ENCODE data around the gene C10orf53.
"Not testable (repeated sequence)": the region's sequence is repeated elsewhere in the genome, so short reads cannot be mapped to it uniquely, and the experiment has no call there.

The C10orf53 gene

DNA sequence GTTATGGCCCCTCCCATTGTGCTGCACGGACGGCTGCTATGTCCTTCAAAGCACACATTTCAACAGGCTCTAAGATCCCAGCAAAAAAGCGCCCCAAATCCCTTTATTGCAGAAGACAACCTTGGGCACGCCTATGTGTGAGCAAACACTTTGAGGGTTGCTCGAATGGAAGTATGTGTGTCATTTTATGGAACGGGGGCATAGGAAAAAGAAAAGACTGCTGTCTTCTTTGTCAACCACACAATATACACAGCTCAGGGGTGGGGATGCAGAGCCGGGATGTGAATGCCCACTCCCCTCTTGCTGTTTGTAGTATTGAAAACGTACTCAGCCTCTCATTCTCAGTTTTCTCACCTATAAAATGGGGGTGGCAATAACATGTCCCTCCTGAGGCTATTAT is 32.0 kb downstream of the C10orf53 start:
- no peak for DNase-seq (ENCODE audit: low read depth)
- no peak overlapping the region for H3K4me3 ChIP-seq (ENCODE audit: control insufficient read depth, low read depth, low read length)
- TF ChIP-seq, protein P1, sequence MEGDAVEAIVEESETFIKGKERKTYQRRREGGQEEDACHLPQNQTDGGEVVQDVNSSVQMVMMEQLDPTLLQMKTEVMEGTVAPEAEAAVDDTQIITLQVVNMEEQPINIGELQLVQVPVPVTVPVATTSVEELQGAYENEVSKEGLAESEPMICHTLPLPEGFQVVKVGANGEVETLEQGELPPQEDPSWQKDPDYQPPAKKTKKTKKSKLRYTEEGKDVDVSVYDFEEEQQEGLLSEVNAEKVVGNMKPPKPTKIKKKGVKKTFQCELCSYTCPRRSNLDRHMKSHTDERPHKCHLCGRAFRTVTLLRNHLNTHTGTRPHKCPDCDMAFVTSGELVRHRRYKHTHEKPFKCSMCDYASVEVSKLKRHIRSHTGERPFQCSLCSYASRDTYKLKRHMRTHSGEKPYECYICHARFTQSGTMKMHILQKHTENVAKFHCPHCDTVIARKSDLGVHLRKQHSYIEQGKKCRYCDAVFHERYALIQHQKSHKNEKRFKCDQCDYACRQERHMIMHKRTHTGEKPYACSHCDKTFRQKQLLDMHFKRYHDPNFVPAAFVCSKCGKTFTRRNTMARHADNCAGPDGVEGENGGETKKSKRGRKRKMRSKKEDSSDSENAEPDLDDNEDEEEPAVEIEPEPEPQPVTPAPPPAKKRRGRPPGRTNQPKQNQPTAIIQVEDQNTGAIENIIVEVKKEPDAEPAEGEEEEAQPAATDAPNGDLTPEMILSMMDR (conservative IDR thresholded peaks at IDR 0.05; ENCODE audit: control insufficient read depth, insufficient read depth, low read depth, low read length) = no peak

DNA sequence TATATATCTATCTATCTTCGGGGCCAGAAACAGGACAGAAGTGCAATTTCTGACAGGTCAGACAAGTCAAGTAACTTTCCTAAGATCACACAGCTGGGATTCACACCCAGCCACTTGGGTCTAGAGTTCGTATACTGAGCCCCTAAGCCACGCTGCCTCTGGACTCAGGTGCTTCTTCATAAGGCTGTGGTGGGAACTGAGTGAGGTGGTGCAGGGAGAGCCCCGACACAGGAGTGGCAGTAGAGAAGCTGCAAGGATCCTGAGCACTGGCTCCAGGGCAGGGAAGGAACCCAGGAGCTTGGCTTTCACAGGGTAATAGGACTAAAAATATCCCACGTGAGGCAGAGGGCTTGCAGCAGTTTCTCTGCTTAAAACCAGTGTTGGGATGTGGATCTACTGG is 33.8 kb downstream of the C10orf53 start:
- TF ChIP-seq, protein P1 (conservative IDR thresholded peaks at IDR 0.05; ENCODE audit: control insufficient read depth, insufficient read depth, low read depth, low read length) = no peak
- H3K4me3 ChIP-seq (ENCODE audit: control insufficient read depth, low read depth, low read length) = no peak overlapping the region
- no peak for DNase-seq (ENCODE audit: low read depth)

DNA sequence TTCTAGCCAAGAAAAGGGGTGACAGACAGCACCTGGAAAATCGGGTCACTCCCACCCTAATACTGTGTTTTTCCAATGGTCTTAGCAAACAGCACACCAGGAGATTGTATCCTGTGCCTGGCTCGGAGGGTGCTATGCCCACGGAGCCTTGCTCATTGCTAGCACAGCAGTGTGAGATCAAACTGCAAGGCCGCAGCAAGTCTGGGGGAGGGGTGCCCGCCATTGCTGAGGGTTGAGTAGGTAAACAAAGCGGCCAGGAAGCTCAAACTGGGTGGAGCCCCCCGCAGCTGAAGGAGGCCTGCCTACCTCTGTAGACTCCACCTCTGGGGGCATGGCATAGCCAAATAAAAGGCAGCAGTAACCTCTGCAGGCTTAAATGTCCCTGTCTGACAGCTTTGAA is 35.7 kb downstream of the C10orf53 start:
- DNase-seq (ENCODE audit: low read depth); H3K4me3 ChIP-seq (ENCODE audit: control insufficient read depth, low read depth, low read length): not testable (repeated sequence)

DNA sequence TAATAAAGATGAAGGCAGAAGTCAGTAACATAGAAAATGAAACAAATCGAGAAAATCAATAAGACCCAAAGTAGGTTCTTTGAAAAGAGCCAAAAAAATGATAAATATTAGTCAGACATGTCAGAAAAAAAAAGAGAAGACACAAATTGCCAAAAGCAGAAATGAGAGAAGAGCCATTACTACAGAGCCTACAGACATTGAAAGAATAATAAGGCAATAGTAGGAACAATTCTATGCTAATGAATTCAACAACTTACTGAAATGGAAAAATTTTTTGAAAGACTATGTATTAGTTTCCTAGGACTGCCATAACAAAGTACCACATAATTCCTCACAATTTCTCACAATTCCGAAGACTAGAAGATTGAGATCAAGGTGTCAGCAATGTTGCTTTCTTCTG is 47.1 kb downstream of the C10orf53 start:
- DNase-seq (ENCODE audit: low read depth) = no peak
- H3K4me3 ChIP-seq (ENCODE audit: control insufficient read depth, low read depth, low read length) = no peak overlapping the region
- TF ChIP-seq, protein P1 (conservative IDR thresholded peaks at IDR 0.05; ENCODE audit: control insufficient read depth, insufficient read depth, low read depth, low read length) = no peak

DNA sequence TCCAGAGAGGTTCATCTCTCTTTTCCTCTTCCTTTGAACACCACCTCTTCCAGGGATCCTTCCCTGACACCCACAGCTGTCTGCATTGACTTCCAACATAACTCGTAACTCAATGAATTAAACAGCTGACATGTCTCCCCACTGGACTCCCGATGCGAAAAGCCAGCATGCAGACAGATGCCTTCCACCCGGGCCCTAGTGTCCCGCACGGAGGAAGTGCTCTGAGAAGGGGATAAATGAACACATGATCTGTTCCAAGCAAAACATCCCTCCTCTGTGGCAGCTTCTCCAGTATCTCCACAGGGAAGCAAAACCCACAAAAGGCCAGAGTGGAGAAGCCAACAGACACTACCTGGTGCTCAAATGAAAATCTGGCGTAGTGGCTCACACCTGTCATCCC is 54.4 kb downstream of the C10orf53 start:
- no peak for DNase-seq (ENCODE audit: low read depth)
- H3K4me3 ChIP-seq (ENCODE audit: control insufficient read depth, low read depth, low read length) = no peak overlapping the region
- TF ChIP-seq, protein P1 (conservative IDR thresholded peaks at IDR 0.05; ENCODE audit: control insufficient read depth, insufficient read depth, low read depth, low read length) = no peak

DNA sequence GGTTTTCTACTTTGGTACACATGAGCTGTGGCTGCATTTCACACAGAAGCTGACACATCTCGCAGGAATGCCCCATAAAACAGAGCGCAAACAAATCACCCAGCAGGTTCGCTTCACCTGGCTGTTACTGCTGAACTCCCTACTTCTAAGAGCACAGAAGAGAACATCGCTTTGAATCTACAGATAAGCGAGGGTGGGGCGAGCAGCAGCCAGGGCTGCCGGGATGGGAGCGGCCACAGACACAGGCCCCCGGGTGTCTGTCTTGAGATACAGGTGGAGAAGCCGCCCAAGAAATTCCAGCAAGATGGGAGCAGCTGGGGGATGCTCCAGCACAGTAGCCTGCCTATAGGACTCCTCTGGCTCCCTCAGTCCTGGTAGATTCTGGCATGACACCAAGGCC is 55.2 kb downstream of the C10orf53 start:
- H3K4me3 ChIP-seq (ENCODE audit: control insufficient read depth, low read depth, low read length) = no peak overlapping the region
- DNase-seq (ENCODE audit: low read depth) = no peak
- TF ChIP-seq, protein P1 (conservative IDR thresholded peaks at IDR 0.05; ENCODE audit: control insufficient read depth, insufficient read depth, low read depth, low read length) = no peak

DNA sequence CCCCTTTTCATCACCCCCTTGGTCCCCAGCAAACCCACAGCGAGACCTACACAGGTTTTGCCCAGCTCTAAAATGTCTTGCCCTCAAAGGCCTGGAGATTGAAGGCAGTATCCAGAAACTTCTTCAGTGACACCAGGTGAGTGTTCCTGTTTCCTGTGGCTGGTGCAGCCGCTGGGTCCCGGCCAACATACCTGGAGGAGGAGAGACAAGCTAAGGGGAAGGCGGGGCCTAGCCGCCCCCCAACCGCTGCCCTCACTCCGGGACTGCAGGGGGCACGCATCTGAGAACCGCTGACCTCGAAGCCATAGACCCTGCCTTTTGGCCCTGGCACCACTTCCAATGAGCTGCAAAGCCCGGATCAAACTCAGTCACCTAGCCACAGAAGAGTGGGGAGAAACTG is 55.7 kb downstream of the C10orf53 start:
- no peak for DNase-seq (ENCODE audit: low read depth)
- TF ChIP-seq, protein P1 (conservative IDR thresholded peaks at IDR 0.05; ENCODE audit: control insufficient read depth, insufficient read depth, low read depth, low read length) = no peak

More for the DNA sequence above, 55.7 kb downstream of the C10orf53 start:
- H3K4me3 ChIP-seq (ENCODE audit: control insufficient read depth, low read depth, low read length) = no peak overlapping the region
